Stimulated activated naive CD4-positive, alpha-beta T cell treated with Interleukin-2 at 50 U/mL for 16 hours (primary cell): ENCODE measurements around the gene DDIT3.
"Not testable (repeated sequence)": the region's sequence is repeated elsewhere in the genome, so short reads cannot be mapped to it uniquely, and the experiment has no call there.

ENCODE experiments used
- DNase-seq: peaks from one replicate; lab custom pipeline; 2025; lab: John Stamatoyannopoulos, UW

The DDIT3 gene

GRCh38 chr12:57513266-57513665 is 7.0 kb downstream of the DDIT3 start:
- DNase-seq: no peak

- DNase-seq: no peak
These were observed 7.6 kb downstream of the DDIT3 start for GRCh38 chr12:57512665-57513064.

GRCh38 chr12:57511588-57512325 is 8.6 kb downstream of the DDIT3 start:
- DNase-seq: no peak

- no peak for DNase-seq
These were observed 9.2 kb downstream of the DDIT3 start for GRCh38 chr12:57511161-57511560.

DNA sequence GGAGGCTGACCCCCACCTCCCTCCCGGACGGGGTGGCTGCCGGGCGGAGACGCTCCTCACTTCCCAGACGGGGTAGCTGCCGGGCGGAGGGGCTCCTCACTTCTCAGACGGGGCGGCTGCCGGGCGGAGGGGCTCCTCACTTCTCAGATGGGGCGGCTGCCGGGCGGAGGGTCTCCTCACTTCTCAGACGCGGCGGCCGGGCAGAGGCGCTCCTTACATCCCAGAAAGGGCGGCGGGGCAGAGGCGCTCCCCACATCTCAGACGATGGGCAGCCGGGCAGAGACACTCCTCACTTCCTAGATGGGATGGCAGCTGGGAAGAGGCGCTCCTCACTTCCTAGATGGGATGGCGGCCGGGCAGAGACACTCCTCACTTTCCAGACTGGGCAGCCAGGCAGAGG is 12.5 kb downstream of the DDIT3 start:
- DNase-seq: not testable (repeated sequence)

GRCh38 chr12:57506541-57506940 is 13.8 kb downstream of the DDIT3 start:
- DNase-seq: not testable (repeated sequence)

- DNase-seq: not testable (repeated sequence)
These were observed 17.9 kb downstream of the DDIT3 start for GRCh38 chr12:57502311-57502969.

- DNase-seq: no peak
These were observed 20.1 kb downstream of the DDIT3 start for GRCh38 chr12:57500213-57500612.

DNA sequence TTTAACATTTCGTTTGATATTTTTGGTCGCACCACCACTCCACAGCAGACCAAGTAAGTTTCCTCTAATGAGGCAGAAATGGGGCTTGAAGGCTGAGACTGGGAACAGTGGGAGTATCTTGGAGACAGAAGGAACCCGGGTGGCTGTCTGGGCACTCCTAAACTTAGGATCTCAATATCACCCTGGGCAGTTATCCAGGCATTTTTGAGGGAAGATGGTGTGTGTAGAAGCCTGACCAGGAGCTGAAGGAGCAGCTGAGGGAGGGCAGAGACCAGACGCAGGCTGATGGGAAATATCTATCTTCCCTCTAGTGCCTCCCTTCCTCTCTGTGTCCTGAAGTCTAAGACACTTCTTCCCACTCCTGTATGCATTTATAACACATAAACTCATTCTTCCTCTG is 21.7 kb downstream of the DDIT3 start:
- DNase-seq: no peak

- DNase-seq: no peak
These were observed 22.2 kb downstream of the DDIT3 start for GRCh38 chr12:57498132-57498502.

- DNase-seq: no peak
These were observed 22.8 kb downstream of the DDIT3 start for GRCh38 chr12:57497223-57498131.

GRCh38 chr12:57496822-57497221 is 23.5 kb downstream of the DDIT3 start:
- no peak for DNase-seq

DNA sequence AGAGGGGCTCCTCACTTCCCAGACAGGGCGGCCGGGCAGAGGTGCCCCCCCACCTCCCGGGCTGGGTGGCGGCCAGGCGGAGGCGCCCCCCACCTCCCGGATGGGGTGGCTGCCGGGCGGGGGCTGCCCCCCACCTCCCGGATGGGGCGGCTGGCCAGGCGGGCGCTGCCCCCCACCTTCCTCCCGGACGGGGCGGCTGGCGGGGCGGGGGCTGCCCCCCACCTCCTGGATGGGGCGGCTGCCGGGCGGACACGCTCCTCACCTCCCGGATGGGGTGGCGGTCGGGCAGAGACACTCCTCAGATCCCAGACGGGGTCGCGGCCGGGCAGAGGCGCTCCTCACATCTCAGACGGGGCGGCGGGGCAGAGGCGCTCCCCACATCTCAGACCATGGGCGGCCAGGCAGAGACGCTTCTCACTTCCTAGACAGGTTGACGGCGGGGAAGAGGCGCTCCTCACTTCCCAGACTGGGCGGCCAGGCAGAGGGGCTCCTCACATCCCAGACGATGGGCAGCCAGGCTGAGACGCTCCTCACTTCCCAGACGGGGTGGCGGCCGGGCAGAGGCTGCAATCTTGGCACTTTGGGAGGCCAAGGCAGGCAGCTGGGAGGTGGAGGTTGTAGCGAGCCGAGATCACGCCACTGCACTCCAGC is 25.1 kb downstream of the DDIT3 start:
- not testable (repeated sequence) for DNase-seq

DNA sequence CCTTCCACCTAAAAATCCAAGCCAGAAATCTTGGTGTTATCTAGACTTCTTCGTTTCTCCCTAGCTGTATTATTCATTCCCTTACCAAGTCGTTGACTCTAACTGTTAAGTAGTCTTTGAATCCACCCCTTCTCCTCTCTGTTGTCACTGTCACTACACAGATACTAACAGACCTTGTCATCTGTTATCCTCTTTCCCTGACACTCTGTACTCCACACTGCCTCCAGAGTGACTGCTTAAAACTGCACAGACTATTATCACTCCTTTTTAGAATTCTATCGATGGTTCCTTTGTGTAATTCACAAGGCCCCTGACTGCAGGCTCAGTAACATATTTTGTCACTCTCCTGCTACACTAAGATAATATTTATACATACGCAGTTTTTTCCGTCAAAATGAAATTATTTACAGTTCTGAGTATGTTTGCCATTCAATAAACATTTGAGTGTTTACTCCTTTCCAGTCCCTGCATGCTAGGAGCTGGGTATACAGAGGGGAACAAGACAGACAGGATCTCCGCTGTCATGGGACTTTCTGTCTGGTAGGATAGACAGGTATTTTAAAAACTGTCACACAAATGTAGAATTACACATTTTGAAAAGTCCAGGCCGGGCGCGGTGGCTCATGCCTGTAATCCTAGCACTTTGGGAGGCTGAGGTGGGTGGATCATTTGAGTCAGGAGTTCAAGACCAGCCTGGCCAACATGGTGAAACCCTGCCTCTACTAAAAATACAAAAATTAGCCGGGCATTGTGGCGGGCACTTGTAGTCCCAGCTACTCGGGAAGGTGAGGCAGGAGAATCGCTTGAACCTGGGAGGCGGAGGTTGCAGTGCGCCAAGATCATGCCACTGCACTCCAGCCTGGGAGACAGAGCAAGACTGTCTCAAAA is 28.7 kb downstream of the DDIT3 start:
- DNase-seq: no peak

DNA sequence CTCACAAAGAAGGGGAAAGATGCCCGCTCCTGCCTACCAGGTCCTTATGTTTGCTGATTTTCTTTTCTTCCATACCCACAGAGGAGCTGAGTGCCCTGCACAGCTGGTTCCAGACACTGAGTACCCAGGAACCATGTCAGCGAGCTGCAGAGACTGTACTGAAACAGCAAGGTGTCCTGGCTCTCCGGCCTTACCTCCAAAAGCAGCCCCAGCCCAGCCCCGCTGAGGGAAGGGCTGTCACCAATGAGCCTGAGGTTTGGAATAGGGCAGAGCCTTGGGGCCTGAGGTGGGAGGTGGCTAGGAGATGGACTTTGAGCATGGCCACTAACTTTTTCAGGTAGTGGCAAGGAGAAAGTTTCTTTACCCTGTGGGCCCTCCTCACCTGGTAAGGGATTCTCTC is 30.2 kb downstream of the DDIT3 start:
- DNase-seq: no peak

GRCh38 chr12:57489157-57489641 is 31.1 kb downstream of the DDIT3 start:
- no peak for DNase-seq

DNA sequence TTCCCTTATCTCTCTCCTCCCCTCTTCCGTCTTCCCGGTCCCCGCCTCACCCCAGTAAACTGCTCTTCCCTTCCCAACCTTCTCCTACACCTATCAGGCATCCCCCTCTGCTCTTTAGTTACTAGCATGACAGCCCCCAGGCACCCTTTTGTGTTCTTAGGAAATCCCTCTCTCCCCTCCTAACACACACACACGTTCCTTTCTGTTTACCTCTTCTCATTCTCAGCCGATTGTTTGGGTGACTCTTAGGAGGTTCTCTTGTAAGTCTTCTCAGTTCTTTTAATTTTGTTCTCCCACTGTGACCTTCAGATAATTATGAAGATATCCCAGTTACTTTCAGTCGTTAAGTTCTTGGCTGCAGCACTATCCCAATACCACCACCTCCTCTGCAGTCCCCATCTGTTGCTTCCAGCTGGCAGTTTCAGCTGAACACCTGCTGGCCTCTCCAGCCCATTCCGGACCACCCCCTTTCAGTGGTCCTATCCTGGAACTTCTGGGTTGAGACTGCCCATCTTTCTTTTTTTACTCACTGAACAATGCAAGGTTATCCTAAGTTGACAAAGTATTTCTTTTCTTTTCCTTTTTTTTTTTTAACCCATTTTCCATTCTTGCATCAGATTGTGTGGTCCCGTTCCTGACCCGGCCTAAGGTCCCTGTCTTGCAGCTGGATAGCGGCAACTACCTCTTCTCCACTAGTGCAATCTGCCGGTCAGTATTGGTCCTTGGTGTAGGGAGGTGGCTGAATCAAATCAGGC is 31.7 kb downstream of the DDIT3 start:
- DNase-seq: no peak

- DNase-seq: peak; percentile 95
These were observed 32.5 kb downstream of the DDIT3 start, which contains the start of gene MARS1 for GRCh38 chr12:57487597-57488401. Gene MARS1, plus strand, starts transcription at chr12:57488068. Its CDS starts 23 bp downstream, at chr12:57488091.

DNA sequence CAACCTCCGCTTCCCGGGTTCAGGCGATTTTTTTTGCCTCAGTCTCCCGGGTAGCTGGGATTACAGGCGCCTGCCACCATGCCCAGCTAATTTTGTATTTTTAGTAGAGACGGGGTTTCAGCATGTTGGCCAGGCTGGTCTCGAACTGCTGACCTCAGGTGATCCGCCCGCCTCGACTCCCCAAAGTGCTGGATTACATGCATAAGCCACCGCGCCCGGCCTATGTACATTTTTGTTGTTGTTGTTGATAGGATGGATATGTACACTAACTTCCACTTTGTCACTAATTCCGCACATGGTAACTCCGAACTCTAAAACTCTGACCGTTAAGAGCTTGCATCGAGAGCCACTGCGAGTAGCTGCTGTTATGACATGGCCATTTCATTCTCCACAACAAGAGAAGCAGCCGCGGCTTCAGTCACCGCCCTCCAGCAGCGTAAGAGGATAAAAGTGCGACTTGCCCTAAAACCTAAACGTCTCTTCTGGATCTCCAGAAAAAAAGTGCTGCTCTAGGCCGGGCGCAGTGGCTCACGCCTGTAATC is 33.2 kb downstream of the DDIT3 start:
- no peak for DNase-seq
